ENCODE data around the gene FHIT.
"Not testable (repeated sequence)": the region's sequence is repeated elsewhere in the genome, so short reads cannot be mapped to it uniquely, and the experiment has no call there.

Gene FHIT

DNA sequence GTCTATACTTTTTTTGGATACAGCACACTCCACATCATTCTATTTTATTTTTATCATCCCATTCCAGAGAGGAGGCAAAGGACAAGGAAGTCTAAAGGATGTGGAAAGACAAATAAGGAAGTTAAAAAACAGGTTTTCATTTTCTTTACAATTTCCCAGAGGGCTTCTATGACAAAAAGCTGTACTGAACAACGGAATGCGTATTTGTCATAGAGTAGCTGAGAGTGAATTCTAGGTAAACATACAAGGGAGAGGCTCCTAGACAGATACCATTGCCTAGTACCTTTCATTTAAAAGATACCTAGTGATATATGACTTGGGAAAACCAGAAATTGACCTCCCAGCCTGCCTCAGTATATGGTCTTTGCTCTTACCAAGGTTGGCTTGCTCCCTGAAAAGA, 341.7 kb downstream of the FHIT start:
- no peak for DNase-seq

DNA sequence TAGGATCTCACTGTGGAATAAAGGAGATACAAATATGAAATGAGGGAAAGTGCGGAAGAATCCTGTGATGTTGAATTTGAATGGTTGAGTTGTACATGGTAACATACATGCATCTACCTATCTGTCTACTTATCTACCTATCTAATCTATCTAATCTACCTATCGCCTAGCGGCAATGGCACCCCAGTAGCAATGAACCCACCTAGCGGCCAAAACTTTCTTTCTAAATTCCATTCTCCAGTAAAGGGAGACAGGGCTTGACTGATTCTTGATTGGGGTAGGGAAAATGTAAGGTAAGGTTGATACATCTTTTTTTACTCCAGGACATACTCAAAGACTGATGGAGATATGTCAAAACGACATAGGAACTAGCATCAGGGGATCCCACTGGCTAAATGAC, 345.0 kb downstream of the FHIT start:
- DNase-seq = no peak

DNA sequence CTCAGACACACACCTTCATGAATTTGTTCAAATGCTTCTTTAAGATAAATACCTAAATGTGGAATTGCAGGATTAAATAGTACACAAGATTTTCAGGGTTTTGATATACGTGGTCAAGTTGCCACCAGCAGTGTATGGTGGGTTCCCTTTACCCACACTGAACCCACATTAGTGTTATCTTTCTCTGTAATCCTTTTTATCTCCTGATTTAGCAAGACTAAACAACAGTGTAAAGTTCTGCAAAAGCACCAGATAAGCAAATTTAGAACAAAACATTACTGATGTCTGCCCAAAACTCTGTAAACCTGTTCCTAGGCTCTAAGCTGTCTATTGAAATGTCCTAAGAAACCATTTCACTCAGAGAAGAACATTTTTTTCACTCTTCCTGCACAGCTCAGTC, 352.9 kb downstream of the FHIT start:
- DNase-seq = no peak

DNA sequence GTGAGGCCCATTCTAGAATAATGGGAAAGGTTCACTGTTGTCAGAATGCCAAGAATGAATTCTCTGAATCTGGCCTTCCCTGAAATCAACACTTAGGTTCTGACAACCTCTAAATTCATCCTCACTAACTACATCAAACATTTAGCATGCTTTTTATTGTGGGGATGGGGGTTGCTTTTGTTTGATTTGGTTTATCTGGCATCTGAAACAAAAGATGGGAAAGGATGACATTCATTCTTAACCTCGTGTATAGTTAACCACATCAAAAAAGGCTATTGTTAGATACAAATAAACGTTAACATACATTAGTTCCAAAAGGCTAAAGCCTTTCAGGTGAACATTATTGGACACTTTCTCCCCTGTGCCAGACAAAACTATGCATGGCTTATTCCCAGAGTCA, 357.3 kb downstream of the FHIT start:
- DNase-seq = no peak

DNA sequence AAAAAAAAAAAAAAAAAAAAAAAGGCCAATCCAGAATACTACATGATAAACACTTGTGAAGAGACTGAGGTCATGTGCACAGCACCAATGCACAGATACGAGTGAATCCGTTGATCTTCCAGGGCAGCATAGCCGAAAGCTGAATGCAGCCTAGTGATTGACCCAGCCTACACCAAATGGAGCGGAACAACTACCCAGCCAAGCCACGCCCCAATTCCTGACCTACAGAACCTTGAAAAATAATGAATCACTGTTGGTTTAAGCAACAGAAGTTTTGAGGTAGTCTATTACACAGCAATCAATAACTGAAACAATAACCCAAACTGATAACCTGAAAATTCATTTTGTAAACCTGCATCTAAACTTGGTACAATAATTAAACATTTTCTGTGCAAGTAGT, 361.0 kb downstream of the FHIT start:
- DNase-seq = no peak

DNA sequence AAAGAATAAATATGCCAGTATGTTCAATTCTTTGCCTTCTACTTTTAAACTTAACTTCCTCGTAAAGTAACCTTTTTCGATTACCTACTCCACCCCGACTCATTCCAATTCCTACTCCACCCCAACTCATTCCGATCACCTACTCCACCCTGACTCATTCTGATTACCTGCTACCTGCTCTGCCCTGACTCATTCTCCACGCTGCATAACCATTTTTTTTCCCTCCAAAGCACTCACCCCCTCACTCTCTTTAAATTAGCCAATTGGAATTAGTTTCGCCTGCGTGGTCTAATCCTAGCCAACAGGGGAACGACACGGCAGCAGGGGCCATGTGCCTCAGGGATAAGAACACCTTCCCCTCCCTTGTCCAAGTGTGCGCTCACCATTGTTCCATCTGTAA, 362.3 kb downstream of the FHIT start:
- DNase-seq = not testable (repeated sequence)

DNA sequence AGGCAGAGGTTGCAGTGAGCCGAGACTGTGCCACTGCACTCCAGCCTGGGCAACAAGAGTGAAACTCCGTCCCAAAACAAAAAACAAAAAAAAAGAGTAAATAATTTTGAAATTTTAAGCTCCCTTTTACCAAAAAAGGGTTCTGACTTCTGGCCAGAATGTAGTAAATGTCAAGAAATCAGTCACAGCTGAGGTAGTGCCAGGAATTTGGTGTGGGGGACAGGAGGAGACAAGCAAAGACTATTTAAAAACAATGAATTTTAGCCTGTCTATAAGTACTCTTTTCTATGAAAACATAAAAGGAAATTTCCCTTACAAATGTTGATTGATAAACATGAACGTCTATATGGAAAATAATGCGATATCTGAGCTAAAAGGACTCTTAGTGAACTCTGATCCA, 363.7 kb downstream of the FHIT start:
- no peak for DNase-seq

DNA sequence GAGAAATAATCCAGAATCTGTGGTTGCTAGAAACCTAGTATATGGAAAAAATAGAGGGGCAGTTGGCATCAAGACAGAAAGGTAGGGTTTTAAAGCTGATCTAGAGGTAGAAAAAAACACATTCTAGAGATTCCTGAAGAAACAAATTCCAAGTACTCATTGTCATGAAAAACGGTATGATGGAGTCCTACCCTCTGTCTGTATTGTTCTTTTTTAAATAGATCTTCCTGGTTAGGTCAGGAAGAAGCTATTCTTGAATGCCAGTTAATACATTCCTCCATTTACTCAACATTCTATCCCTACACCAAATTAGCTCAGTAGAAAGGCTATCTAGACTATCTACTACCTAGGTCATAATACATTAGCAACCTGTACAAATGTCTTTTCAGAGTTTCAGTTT, 364.7 kb downstream of the FHIT start:
- no peak for DNase-seq

DNA sequence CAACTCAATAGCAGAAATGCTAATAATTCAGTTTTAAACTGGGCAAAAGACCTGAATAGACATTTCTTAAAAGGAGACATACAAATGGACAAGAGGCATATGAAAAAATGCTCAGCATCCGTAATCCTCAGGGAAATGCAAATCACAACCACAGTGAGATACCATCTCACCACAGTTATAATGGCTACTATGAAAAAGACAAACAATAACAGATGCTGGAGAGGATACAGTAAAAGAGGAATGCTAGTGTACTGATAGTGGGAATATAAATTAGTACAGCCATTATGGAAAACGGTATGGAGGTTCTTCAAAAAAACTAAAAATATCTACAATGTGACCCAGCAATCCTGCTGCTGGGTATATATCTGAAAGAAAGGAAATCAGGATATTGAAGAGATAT, 367.2 kb downstream of the FHIT start:
- no peak for DNase-seq

DNA sequence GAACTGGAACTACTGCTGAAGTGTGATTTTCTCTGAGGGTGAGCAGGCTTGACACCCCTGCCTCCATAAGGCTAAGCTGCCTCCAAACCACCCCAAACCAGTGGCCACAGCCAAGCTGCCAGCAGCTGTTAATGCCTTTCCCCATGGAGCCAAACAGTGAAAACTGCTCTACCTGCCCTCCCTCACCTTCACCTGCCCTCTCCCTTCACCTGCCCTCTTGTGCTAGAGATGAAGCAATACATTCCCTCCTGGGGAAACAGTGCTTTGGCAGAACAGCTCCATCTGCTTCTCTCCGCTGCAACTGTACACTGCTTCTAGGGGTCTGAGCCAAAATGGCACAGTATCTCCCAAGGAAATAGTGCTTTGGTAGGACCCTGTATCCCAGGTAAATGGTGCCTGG, 374.1 kb downstream of the FHIT start:
- no peak for DNase-seq

DNA sequence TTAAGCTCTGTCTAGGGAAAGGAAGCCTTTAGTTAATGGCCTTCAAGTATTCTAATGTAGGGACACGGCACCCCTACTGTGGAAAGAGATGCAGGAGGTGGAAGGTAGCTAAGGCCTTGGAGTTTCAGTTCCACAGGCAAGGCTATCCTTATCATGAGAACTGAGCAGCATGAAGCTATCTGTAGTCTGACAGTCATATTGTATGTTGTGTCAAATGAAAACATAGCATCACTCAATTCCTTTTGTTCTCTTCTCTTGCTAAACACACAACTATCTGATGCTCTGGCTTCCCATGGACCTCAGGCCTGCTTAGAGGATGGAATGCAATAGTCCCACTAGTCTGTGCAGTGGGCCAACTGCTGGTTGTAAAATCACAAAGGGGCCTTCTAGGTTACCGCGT, 380.9 kb downstream of the FHIT start:
- DNase-seq = no peak

DNA sequence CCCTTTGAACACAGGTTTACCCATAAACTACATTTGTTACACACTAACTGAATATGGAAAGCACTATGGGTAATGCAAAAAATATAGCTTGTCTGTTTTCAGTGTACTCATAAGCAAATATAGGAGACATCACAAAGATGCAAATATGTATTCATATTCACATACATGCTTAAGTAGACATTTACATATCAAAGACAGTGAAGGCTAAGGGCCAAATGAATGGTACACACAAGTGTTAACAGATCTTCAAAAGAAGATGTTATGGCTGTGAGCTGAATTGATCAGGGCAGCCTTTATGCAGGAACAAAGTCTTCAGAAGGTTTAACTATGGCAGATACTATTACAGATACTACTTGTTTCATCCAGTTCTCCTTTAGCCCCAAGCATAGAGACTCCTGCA, 384.1 kb downstream of the FHIT start:
- no peak for DNase-seq

DNA sequence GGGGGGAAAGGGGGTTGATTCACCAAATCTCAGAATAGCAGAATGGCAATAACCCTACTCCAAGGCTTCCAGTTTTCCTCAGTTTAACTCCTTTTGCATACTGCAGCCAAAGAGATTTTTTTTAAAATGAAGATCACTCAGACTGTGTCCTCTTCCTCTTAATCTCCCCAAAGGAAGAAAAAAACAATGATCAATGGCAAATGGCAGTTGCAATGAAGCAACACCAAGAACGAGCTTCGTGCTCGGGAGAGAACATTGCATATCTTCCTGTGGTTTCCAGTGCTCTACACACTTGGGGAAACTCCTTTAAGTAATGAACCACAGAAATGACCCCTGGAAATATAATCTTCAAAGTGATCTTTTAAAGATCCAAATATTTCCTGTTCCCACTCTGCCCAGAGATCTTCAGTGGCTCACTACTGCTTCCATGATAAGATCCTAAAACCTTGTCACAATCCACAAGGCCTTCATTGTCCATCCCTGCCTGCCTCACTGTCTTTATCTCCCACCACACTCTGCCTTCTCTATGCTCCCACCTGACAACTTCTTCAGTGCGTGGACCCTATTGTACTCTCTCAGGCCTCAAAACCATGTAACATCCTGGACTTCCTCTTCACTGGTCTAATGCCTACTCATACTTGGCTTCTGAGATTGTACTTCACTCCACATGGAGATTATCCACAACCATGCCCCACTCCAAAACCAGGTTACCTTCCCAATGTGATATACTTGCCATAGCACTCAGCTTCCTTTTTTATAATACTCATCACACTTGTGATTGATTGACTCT, 394.8 kb downstream of the FHIT start:
- no peak for DNase-seq

DNA sequence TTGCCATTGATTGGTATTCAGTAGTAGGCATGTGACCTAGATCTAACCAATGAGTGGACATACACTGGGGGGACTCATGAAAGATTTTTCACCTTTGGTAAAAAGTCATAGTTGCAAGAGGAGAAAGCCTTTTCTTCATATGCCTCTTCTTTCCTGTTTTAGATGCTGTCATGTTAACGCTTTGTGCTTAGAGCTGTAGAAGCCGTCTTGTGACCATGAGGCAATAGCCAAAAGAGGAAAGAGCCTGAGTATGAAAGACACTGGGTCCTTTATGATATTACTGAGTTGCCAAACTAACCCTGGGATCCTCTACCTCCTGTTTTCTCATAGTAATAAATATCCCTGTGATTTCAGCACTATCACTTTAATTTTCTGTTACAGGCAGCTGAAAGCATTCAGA, 396.0 kb downstream of the FHIT start:
- no peak for DNase-seq

DNA sequence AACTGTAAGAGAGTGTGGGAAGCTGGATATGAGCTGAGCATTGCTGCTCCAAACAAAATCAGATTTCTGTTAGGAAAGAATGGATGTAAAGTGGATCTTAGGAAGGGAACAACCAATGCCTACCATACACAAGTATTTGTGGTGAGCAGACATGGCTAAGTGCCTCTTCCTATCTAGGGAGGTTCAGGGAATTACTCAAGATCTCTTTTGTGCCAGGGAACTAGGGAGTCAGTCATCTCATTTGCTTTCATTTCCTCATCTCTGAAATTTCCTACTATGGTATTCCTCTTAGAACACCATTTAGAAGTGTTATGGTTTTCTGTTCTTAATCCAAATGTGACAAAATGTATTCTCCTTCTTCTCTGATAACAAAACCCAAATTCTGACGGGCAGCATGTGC, 396.5 kb downstream of the FHIT start:
- no peak for DNase-seq

DNA sequence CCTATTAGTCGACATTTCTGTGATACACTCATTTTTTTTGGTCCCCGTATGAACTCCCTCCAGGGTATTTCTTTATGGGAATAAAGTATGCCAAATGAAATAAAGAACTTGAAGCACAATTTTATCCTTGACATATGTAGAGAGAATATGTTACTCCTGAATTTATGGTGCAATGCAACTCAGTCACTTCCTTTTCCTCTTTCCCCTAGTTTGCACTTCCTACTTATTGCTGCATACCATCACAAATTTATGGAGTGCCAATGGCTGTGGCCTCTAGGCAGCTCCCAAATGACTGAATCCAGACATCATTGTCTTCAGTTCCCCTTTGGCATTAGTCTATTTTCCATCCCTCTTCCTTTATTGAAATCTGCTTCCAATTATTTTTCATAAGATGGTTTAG, 403.5 kb downstream of the FHIT start:
- no peak for DNase-seq

DNA sequence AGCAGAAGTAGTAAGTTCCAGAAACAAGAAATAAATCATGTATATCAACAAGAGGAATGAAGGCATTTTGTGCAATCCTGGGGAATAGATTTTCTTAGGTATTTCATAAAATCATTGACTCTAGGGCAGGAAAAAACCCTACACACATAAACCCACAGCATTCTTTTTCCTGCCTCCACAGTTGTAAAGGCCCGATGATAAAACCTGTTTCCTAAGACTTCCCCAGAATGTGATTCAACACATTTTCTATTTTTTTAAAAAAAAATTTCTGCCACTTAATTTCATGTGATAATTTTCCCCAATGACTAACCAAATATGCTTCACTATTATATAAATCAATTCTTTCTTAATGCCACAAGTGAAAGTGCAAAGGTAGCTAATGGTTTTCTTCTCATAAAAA, 407.0 kb downstream of the FHIT start:
- no peak for DNase-seq

DNA sequence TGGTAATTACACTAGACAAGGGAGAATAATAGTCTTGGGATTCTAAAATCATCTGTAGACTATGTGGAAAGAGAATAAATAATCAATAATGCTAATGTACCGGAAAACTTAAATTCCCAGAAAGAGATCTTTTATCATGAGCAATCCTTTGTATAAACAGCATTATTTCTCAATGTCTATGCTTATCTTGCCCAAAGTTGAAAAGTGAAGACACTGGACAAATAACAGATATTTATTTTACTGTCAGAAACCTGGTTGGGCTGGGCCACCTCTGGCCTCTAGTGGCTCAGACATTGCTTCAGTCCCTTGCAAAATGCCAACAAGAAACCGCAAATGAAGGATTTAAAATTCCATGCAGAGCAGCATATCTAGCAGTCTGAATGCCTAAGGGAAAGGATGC, 409.9 kb downstream of the FHIT start:
- no peak for DNase-seq

DNA sequence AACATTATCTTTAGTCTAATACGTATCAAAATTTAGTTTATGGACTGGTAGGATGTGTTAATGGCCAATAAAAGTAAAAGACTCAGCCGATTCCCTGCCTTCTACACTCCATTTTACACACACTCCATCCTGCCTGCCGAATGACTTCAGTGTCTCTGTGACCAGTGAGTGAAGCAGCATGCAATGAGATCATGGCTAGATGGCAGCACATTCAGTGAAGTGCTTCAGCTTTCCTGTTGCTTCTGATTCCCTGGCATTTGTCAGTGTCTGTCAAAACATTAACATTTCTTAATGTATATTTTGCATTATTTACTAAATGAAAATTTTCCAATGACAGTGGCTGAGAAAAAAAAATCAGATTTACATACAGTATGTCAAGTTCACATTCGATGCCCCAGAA, 412.0 kb downstream of the FHIT start:
- no peak for DNase-seq

DNA sequence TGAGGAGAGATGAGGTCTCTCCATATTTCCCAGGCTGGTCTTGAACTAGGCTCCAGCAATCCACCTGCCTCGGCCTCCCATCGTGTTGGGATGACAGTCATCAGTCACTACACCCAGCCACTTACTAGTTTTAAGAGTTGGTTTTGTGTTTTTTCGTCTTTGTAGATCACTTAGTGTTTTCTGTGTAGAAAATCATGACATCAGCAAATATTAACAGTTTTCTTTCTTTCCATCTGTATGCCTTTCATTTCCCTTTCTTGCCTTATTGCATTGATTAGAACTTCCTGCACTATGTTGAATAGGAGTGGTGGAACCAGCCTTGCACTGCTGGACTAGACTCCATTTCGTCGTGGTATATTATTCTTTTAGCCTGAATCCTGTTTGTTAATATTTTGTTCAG, 415.5 kb downstream of the FHIT start:
- DNase-seq = no peak

DNA sequence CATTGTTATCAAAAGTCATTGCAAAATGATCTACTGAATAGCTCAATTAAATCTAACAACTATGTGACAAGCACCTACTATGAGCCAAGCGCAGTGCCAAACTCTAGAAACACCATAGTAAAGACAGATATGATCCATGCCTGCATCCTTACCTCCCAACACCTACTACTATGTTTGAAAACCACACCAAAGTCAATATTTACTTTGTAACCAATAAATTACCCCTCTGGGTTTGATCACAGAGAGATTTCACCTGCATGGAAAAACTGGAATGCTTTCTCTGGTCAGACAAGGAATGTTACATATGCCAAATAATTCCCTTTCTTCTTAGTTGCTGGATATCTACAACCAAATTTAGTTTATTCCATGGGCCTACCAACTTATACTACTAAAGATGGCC, 422.2 kb downstream of the FHIT start:
- no peak for DNase-seq

DNA sequence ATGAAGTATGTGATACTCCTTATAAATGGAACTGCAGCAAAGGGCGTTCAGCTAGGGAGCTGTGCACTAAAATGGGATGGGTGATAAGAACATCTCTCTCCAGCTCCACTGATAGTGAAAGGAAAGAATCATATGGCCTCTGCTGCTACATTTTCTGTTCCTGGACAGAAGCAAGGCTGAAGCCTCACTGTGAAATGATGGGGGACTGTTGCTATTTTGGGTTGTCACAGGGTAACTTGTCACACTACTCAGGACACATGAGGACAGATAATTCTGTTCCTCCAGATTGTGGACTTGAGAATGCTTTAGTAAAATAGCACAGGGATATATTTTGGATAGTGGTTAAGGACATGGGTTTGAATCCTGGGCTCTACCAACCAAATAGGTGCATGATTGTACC, 423.6 kb downstream of the FHIT start:
- DNase-seq = no peak

DNA sequence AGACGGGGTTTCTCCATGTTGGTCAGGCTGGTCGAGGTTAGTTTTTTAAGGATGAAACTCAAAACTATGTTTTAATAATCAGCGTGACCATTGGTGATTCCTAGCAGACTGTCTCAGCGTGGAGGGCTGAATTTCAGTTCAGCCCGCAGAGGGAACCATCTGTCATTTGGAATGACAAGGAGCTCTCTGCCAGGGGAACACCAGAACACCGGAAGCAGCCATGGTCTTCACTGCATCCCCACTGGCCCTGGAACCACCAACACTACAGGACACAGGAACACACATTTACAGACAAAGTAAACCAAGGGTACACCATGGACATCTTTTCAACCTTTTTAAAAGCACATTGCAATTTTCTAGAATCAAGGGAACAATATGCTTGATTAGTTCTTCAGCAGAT, 424.7 kb downstream of the FHIT start:
- DNase-seq = no peak

DNA sequence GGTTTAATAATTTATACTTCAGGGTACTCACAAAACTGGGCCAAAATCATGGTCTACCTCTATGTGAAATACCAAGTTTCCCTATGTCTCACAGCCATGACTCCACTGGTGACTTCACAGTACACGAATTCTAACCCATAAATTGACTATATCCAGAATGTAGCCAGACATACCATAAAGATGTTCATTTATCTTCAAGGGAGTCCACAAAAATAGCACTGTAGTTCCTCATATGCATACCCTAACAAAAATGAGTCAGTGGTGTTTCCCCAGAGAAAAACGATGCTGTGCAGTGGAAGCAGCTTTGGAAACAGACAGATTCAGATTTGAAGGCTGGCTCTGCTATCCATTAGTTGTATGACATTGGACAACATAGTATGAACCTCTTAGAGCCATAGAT, 438.8 kb downstream of the FHIT start:
- DNase-seq = no peak

DNA sequence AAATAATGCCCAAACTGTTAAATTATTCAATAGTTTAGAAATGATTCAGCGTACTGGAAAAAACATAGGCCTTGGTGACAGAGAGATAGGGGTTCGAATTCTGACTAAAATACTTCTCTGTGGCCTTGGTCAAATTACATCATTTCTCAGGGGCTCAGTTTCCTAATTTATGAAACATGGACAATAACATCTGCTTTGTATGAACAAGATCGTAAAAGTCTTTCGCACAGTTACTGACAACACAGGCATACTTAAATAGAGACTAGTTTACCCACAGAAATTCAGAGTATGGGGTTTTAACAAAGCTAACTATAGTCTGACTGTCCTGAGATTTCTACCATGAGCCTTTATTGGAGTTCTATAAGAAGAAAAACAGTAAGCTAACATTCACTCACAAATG, 440.4 kb downstream of the FHIT start:
- no peak for DNase-seq

Measured in activated CD4-positive, alpha-beta T cell treated with anti-CD3 and anti-CD28 coated beads for 4 hours (primary cell).